Duodenal mucosa (tissue), 2 donors: ENCODE data around the gene SGPP1.

Experiments
- H3K27ac ChIP-seq: one replicate; pipeline ENCODE4 v1.7.0; 2013; ENCODE audit warnings: low read depth, low read length
- H3K27me3 ChIP-seq, 2 donors: one replicate each; pipeline ENCODE4 v1.7.0; 2013; ENCODE audit warnings: low read length in 2 of 2, control low read depth in 1 of 2; ENCODE audit not compliant: insufficient read depth in 2 of 2, control insufficient read depth in 1 of 2
- H3K36me3 ChIP-seq, 2 donors: one replicate each; pipeline ENCODE4 v1.7.0; 2013; ENCODE audit warnings: low read length in 2 of 2, control low read depth in 1 of 2; ENCODE audit not compliant: insufficient read depth in 2 of 2, control insufficient read depth in 1 of 2
- H3K4me1 ChIP-seq, 2 donors: one replicate each; pipeline ENCODE4 v1.7.0; 2013; ENCODE audit warnings: low read length in 2 of 2, control low read depth in 1 of 2; ENCODE audit not compliant: insufficient read depth in 2 of 2, control insufficient read depth in 1 of 2
- H3K4me3 ChIP-seq, 2 donors: one replicate each; pipeline ENCODE4 v1.7.0; 2013; ENCODE audit warnings: low read length in 2 of 2, low read depth in 1 of 2
- H3K9ac ChIP-seq, 2 donors: one replicate each; pipeline ENCODE4 v1.7.0; 2013; ENCODE audit warnings: low read length in 2 of 2, low read depth in 1 of 2
- H3K9me3 ChIP-seq, 2 donors: one replicate each; pipeline ENCODE4 v1.7.0; 2013; ENCODE audit warnings: low read length in 2 of 2, control low read depth in 1 of 2; ENCODE audit not compliant: control insufficient read depth in 1 of 2

The SGPP1 gene

GRCh38 chr14:63727736-63728728, at the start of gene SGPP1:
SGPP1 (minus strand) TSS chr14:63728065; CDS start chr14:63727944, 121 bp downstream.
- H3K9ac ChIP-seq = peak within 1 kb of the TSS; percentile 69 to 86
- no peaks in the 10 kb centered on the region for H3K27me3 ChIP-seq
- H3K4me3 ChIP-seq = peak within 1 kb of the TSS; percentile 91 to 92
- H3K36me3 ChIP-seq = no peaks in the 10 kb centered on the region
- H3K4me1 ChIP-seq = peaks cover 15 to 23% of the 10 kb centered on the region in 2 donors
- H3K9me3 ChIP-seq = no peaks in the 10 kb centered on the region
- peak within 1 kb of the TSS; percentile 66 for H3K27ac ChIP-seq

DNA sequence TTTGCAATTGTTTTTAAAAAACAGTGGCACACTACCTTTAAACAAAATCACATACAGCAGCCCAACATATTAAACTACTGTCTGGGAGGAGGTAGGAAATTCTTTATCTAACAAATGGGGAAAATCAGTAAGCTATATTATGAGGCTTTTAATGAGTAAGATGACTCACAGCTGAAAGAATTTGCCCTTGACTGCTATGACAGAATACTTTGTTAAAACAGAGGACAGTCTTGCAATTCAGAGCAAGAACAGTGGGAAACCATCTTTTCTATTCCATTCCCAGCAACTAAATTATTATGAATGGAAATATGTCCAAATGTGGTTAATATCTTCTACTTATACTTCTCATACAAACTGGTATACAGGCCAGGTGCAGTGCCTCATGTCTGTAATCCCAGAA, 49.2 kb upstream of the SGPP1 start:
- no peak overlapping the region for H3K4me3 ChIP-seq
- no peaks in the 10 kb centered on the region for H3K27me3 ChIP-seq
- no peak overlapping the region for H3K27ac ChIP-seq
- no peak overlapping the region for H3K9ac ChIP-seq
- H3K36me3 ChIP-seq = no peaks in the 10 kb centered on the region
- no peaks in the 10 kb centered on the region for H3K4me1 ChIP-seq
- H3K9me3 ChIP-seq = no peaks in the 10 kb centered on the region

- no peaks in the 10 kb centered on the region for H3K27me3 ChIP-seq
- no peaks in the 10 kb centered on the region for H3K9me3 ChIP-seq
- peaks cover 0 to 3% of the 10 kb centered on the region in 2 donors for H3K4me1 ChIP-seq
- H3K9ac ChIP-seq = no peak overlapping the region
- H3K36me3 ChIP-seq = no peaks in the 10 kb centered on the region
- H3K27ac ChIP-seq = no peak overlapping the region
- no peak overlapping the region for H3K4me3 ChIP-seq
These were observed 45.6 kb upstream of the SGPP1 start for GRCh38 chr14:63773504-63773903.

DNA sequence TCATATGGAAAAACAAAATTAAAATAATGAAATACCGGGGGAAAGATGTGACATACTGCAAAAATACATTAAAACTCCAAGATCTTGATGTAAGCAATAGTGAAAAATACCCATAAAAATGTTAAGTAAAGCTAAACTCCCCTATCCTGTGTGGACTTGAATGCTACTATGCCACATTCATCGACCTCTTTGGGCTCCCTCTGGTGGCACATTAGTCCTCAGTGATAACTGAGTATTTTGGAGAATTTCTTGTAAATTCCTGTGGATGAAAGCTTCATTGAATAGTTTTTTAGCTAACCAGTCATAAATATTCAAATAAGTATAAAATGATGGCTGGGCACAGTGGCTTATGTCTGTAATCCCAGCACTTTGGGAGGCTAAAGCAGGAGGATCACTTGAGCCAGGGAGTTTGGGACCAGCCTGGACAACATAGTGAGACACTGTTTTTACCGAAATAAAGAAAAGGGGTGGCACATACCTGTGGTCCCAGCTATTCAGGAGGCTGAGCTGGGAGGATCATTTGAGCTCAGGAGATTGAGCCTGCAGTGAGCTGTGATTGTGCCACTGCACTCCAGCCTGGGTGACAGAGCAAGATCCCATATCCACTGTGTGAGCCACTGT, 42.4 kb upstream of the SGPP1 start:
- H3K9ac ChIP-seq = no peak overlapping the region
- H3K9me3 ChIP-seq = no peaks in the 10 kb centered on the region
- H3K27ac ChIP-seq = no peak overlapping the region
- no peaks in the 10 kb centered on the region for H3K27me3 ChIP-seq
- peaks cover 0 to 7% of the 10 kb centered on the region in 2 donors for H3K4me1 ChIP-seq
- H3K4me3 ChIP-seq = no peak overlapping the region
- H3K36me3 ChIP-seq = no peaks in the 10 kb centered on the region

DNA sequence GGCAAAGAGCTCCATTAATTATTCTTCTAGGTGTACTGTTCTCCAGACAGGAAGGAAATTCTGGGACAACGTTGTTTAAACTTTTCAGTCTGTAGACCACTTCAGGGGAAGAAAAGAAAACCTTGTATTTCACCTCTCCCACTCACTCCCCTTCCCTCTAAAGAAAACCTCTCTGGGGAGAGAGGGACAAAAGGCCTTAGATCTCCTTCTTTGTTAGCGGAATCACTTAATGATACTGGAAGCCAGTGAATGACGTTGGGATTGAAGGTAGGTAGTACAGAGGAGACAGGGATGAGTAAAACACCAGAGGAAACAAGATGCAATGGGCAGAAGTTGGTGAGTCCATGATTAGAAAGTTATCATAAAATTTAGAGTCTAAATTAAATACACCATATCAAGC, 38.7 kb upstream of the SGPP1 start:
- H3K9me3 ChIP-seq = no peaks in the 10 kb centered on the region
- H3K4me1 ChIP-seq = peaks cover 0 to 7% of the 10 kb centered on the region in 2 donors
- H3K9ac ChIP-seq = no peak overlapping the region
- no peak overlapping the region for H3K27ac ChIP-seq
- no peaks in the 10 kb centered on the region for H3K27me3 ChIP-seq
- H3K36me3 ChIP-seq = no peaks in the 10 kb centered on the region
- no peak overlapping the region for H3K4me3 ChIP-seq

GRCh38 chr14:63764620-63765139, 36.8 kb upstream of the SGPP1 start:
- H3K9ac ChIP-seq = no peak overlapping the region
- peaks cover 0 to 7% of the 10 kb centered on the region in 2 donors for H3K4me1 ChIP-seq
- H3K4me3 ChIP-seq = no peak overlapping the region
- no peaks in the 10 kb centered on the region for H3K27me3 ChIP-seq
- H3K9me3 ChIP-seq = no peaks in the 10 kb centered on the region
- no peak overlapping the region for H3K27ac ChIP-seq
- H3K36me3 ChIP-seq = no peaks in the 10 kb centered on the region

- Histone ChIP-seq H3K4me1 (peaks cover 0 to 7% of the 10 kb centered on the region in 2 donors), H3K4me3 (no peak overlapping the region), H3K27me3 (no peaks in the 10 kb centered on the region), H3K9me3 (no peaks in the 10 kb centered on the region), H3K36me3 (no peaks in the 10 kb centered on the region), H3K27ac (no peak overlapping the region), H3K9ac (no peak overlapping the region)
These were observed 36.2 kb upstream of the SGPP1 start for GRCh38 chr14:63764103-63764502.

GRCh38 chr14:63761351-63762117, 33.7 kb upstream of the SGPP1 start:
- no peaks in the 10 kb centered on the region for H3K4me1 ChIP-seq
- H3K9ac ChIP-seq = no peak overlapping the region
- H3K27me3 ChIP-seq = no peaks in the 10 kb centered on the region
- no peaks in the 10 kb centered on the region for H3K9me3 ChIP-seq
- no peak overlapping the region for H3K27ac ChIP-seq
- no peaks in the 10 kb centered on the region for H3K36me3 ChIP-seq
- no peak overlapping the region for H3K4me3 ChIP-seq

DNA sequence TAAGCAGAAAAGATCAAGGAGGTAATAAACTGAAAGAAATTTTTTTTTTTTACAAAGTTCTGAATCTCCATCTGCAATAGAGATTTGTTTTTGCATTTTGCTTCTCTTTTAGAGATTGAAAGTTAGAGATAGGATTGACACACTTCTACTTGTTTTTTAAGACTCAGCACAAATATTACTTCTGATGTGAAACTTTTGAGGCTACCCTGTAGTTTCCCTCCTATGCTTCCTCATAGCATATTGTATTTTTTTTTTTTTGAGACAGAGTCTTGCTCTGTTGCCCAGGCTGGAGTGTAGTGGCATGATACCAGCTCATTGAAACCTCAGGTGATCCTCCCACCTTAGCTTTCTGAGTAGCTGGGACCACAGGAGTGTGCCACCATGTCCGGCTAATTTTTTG, 32.1 kb upstream of the SGPP1 start:
- Histone ChIP-seq H3K9me3 (no peaks in the 10 kb centered on the region), H3K27me3 (no peaks in the 10 kb centered on the region), H3K27ac (no peak overlapping the region), H3K4me1 (no peaks in the 10 kb centered on the region), H3K4me3 (no peak overlapping the region), H3K36me3 (no peaks in the 10 kb centered on the region), H3K9ac (no peak overlapping the region)
